GM23338 (cell line): ENCODE measurements around the gene TMEM244. TPM values are rescaled to one million over a fixed set of nuclear protein-coding genes. Genes with fewer than 3 reads are reported as not detected.

Experiments
- ATAC-seq: fragments of 200-7000 bp; cut with Tn5 transposase; 3 replicates; pipeline ENCODE4 v1.9.1; 2020
- DNase-seq: peaks from one replicate; pipeline ENCODE4 v3.0.0-alpha.2; 2015; ENCODE audit warnings: low spot score
- H2AFZ ChIP-seq: fragments of 200-600 bp; sonication (generic); 2 replicates; pipeline ENCODE4 v1.8.0; 2016; ENCODE audit warnings: antibody characterized with exemption, mild to moderate bottlenecking, moderate library complexity
- H3F3A ChIP-seq: fragments of 200-600 bp; sonication (generic); replicated peaks from 2 replicates; pipeline ENCODE4 v1.8.0; 2017; ENCODE audit warnings: antibody characterized with exemption, mixed run types, low read depth
- H3K27ac ChIP-seq: fragments of 200-600 bp; sonication (generic); 2 replicates; pipeline ENCODE4 v1.6.1; 2016; ENCODE audit warnings: low read depth
- H3K27me3 ChIP-seq: fragments of 200-600 bp; sonication (generic); 2 replicates; pipeline ENCODE4 v1.8.0; 2016; ENCODE audit warnings: mild to moderate bottlenecking, mixed run types, moderate library complexity; ENCODE audit not compliant: insufficient read depth
- H3K36me3 ChIP-seq: fragments of 200-600 bp; sonication (generic); 2 replicates; pipeline ENCODE4 v1.8.0; 2016; ENCODE audit warnings: mild to moderate bottlenecking; ENCODE audit not compliant: insufficient read depth
- H3K4me1 ChIP-seq: fragments of 200-600 bp; sonication (generic); 2 replicates; pipeline ENCODE4 v1.8.0; 2016; ENCODE audit warnings: mild to moderate bottlenecking, moderate library complexity; ENCODE audit not compliant: insufficient read depth
- H3K4me2 ChIP-seq: fragments of 200-600 bp; sonication (generic); 2 replicates; pipeline ENCODE4 v1.7.1; 2017; ENCODE audit warnings: mixed run types
- H3K4me3 ChIP-seq: fragments of 200-600 bp; sonication (generic); 2 replicates; pipeline ENCODE4 v1.6.1; 2016; ENCODE audit warnings: mixed run types
- H3K79me2 ChIP-seq: fragments of 200-600 bp; sonication (generic); replicated peaks from 2 replicates; pipeline ENCODE4 v1.8.0; 2017; ENCODE audit warnings: mild to moderate bottlenecking; ENCODE audit not compliant: insufficient read depth
- H3K9me2 ChIP-seq: fragments of 200-600 bp; sonication (generic); 2 replicates; pipeline ENCODE4 v1.8.0; 2017; ENCODE audit not compliant: insufficient read depth
- H4K20me1 ChIP-seq: fragments of 200-600 bp; sonication (generic); replicated peaks from 2 replicates; pipeline ENCODE4 v1.8.0; 2017; ENCODE audit warnings: mild to moderate bottlenecking; ENCODE audit not compliant: insufficient read depth
- H3K27ac Mint-ChIP-seq: 2 replicates; pipeline ENCODE4 v1.8.0; 2020; ENCODE audit warnings: inconsistent platforms, mild to moderate bottlenecking, moderate library complexity, mixed read lengths
- H3K27me3 Mint-ChIP-seq: 3 replicates; pipeline ENCODE4 v1.8.0; 2022; ENCODE audit warnings: low read depth, mild to moderate bottlenecking, moderate library complexity, mixed read lengths, inconsistent platforms; ENCODE audit not compliant: insufficient read depth, poor library complexity
- H3K36me3 Mint-ChIP-seq: 3 replicates; pipeline ENCODE4 v1.8.0; 2021; ENCODE audit warnings: low read depth, mild to moderate bottlenecking, inconsistent platforms, moderate library complexity, mixed read lengths
- H3K4me1 Mint-ChIP-seq: 3 replicates; pipeline ENCODE4 v1.8.0; 2020; ENCODE audit warnings: mild to moderate bottlenecking, inconsistent platforms, mixed read lengths
- H3K4me3 Mint-ChIP-seq: 3 replicates; pipeline ENCODE4 v1.8.0; 2021; ENCODE audit warnings: moderate library complexity, mild to moderate bottlenecking, inconsistent platforms, mixed read lengths
- H3K9me3 Mint-ChIP-seq: 3 replicates; pipeline ENCODE4 v1.8.0; 2020; ENCODE audit warnings: moderate library complexity, mild to moderate bottlenecking, inconsistent platforms, mixed read lengths
- CREB1 ChIP-seq: fragments of 250-450 bp; sonication (Bioruptor Pico); IDR thresholded peaks from 2 replicates; pipeline ENCODE4 v1.5.0; 2020; ENCODE audit warnings: low read depth, mild to moderate bottlenecking, moderate library complexity
- EZH2 ChIP-seq: fragments of 200-600 bp; sonication (generic); IDR thresholded peaks from one replicate; pipeline ENCODE4 v1.8.0; 2017; ENCODE audit warnings: antibody characterized with exemption, mild to moderate bottlenecking, low read depth; ENCODE audit not compliant: unreplicated experiment
- EZH2phosphoT487 ChIP-seq: fragments of 200-600 bp; sonication (generic); IDR thresholded peaks from one replicate; pipeline ENCODE4 v1.8.1; 2018; ENCODE audit warnings: antibody characterized with exemption; ENCODE audit not compliant: unreplicated experiment
- JUNB ChIP-seq: IDR thresholded peaks from one replicate; pipeline ENCODE4 v1.6.1; 2016; ENCODE audit warnings: antibody characterized with exemption; ENCODE audit not compliant: unreplicated experiment
- NANOG ChIP-seq: IDR thresholded peaks from 2 replicates; pipeline ENCODE4 v1.6.1; 2016; ENCODE audit warnings: antibody characterized with exemption, borderline replicate concordance
- POLR2AphosphoS5 ChIP-seq: IDR thresholded peaks from 2 replicates; pipeline ENCODE4 v1.6.1; 2016; ENCODE audit warnings: antibody characterized with exemption, low read depth
- STAT1 ChIP-seq: IDR thresholded peaks from one replicate; pipeline ENCODE4 v1.6.1; 2016; ENCODE audit warnings: antibody characterized with exemption; ENCODE audit not compliant: unreplicated experiment
- ZNF114 ChIP-seq: fragments of 250-450 bp; sonication (Bioruptor Pico); IDR thresholded peaks from 2 replicates; pipeline ENCODE4 v1.5.0; 2020; ENCODE audit warnings: mild to moderate bottlenecking, moderate library complexity
- ZNF331 ChIP-seq: fragments of 250-450 bp; sonication (Bioruptor Pico); IDR thresholded peaks from 2 replicates; pipeline ENCODE4 v1.5.0; 2020; ENCODE audit warnings: low read depth, mild to moderate bottlenecking, moderate library complexity
- polyA plus RNA-seq: library from polyadenylated mRNA; unstranded; fragments of >200 nt; fragmentation: Nextera tagmentation; extraction: Ambion mirVana; gene quantifications from 2 replicates; pipeline ENCODE4 v1.2.1, GENCODE V29; 2016
- total RNA-seq: library from RNA; depleted of rRNA; stranded (reverse); fragments of >200 nt; shearing (Covaris generic); gene quantifications from 2 replicates; pipeline ENCODE4 v1.2.3, GENCODE V29; 2014
- TF ChIP-seq, protein P1 (sequence below): IDR thresholded peaks from 2 replicates; pipeline ENCODE4 v1.6.1; 2016; ENCODE audit warnings: antibody characterized with exemption
- TF ChIP-seq, protein P2 (sequence below): fragments of 250-450 bp; sonication (Bioruptor Pico); IDR thresholded peaks from 2 replicates; pipeline ENCODE4 v1.5.0; 2020; ENCODE audit warnings: mild to moderate bottlenecking, moderate library complexity
- TF ChIP-seq, protein P3 (sequence below), 2 experiments: fragments of 200-600 bp in 1 of 2; sonication (generic) in 1 of 2; conservative IDR thresholded peaks; 2 replicates each; pipeline versions ENCODE4 v1.5.1 to v1.6.1; 2016 to 2017; ENCODE audit warnings: antibody characterized with exemption in 2 of 2, low read depth in 2 of 2, mild to moderate bottlenecking in 2 of 2, moderate library complexity in 1 of 2
- TF ChIP-seq, protein P4 (sequence below): IDR thresholded peaks from one replicate; pipeline ENCODE4 v1.6.1; 2018; ENCODE audit warnings: antibody characterized with exemption; ENCODE audit not compliant: unreplicated experiment

The TMEM244 gene
- total and polyA plus RNA-seq, 2 experiments from 2014 or later: not detected

DNA sequence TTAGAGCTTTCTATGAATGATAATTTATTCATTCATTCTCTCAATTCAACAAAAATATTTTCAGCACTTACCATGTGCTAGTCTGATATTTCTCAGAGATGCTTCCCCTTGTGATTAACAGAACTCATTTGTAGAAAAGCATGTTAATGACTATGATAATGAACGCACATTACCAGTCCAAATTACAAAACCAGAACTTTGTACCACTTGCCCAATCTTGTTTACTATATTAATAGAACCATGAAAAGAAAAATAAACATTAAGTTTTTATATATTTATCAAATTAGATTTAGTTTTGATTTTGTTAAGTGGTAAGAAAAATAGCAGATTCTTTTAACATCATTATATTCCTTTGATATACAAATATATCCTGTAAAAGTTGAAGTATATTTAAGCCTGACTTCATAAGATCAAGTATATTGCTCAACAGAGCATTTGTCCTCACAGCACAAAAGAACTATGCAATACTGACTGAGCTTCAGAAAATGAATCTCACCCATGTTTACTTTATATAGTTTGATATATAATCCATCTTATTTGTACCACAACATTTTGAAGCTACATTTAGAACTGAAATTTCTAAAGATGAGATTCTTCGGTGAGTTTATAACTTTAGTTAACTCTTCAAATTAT is 48.9 kb downstream of the TMEM244 start:
- Histone ChIP-seq H3K27ac (no peak overlapping the region), H3K4me3 (no peak overlapping the region), H3K4me2 (no peak overlapping the region), H3K9me2 (no peaks in the 10 kb centered on the region), H3K36me3 (no peaks in the 10 kb centered on the region), H3K79me2 (no peaks in the 10 kb centered on the region), H3F3A (no peaks in the 10 kb centered on the region), H3K4me1 (no peaks in the 10 kb centered on the region), H3K27me3 (no peaks in the 10 kb centered on the region), H4K20me1 (no peaks in the 10 kb centered on the region; the same call in 1 of the 2 replicates), H2AFZ (no peak overlapping the region)
- Mint-ChIP-seq H3K9me3 (peaks cover 6% of the 10 kb centered on the region; the same call in 1 of the 3 replicates), H3K36me3 (no peaks in the 10 kb centered on the region), H3K4me1 (no peaks in the 10 kb centered on the region), H3K4me3 (no peak overlapping the region), H3K27ac (no peak overlapping the region), H3K27me3 (no peaks in the 10 kb centered on the region)
- ATAC-seq (no peak), DNase-seq (no peak)
- TF ChIP-seq STAT1: no peak
- no peak for TF ChIP-seq ZNF114 (CRISPR knock-in tag)
- no peak for TF ChIP-seq EZH2phosphoT487
- TF ChIP-seq EZH2: no peak
- no peak for TF ChIP-seq CREB1 (CRISPR knock-in tag)
- TF ChIP-seq, protein P1, sequence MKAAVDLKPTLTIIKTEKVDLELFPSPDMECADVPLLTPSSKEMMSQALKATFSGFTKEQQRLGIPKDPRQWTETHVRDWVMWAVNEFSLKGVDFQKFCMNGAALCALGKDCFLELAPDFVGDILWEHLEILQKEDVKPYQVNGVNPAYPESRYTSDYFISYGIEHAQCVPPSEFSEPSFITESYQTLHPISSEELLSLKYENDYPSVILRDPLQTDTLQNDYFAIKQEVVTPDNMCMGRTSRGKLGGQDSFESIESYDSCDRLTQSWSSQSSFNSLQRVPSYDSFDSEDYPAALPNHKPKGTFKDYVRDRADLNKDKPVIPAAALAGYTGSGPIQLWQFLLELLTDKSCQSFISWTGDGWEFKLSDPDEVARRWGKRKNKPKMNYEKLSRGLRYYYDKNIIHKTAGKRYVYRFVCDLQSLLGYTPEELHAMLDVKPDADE: no peak
- no peak for TF ChIP-seq POLR2AphosphoS5
- TF ChIP-seq, protein P2, sequence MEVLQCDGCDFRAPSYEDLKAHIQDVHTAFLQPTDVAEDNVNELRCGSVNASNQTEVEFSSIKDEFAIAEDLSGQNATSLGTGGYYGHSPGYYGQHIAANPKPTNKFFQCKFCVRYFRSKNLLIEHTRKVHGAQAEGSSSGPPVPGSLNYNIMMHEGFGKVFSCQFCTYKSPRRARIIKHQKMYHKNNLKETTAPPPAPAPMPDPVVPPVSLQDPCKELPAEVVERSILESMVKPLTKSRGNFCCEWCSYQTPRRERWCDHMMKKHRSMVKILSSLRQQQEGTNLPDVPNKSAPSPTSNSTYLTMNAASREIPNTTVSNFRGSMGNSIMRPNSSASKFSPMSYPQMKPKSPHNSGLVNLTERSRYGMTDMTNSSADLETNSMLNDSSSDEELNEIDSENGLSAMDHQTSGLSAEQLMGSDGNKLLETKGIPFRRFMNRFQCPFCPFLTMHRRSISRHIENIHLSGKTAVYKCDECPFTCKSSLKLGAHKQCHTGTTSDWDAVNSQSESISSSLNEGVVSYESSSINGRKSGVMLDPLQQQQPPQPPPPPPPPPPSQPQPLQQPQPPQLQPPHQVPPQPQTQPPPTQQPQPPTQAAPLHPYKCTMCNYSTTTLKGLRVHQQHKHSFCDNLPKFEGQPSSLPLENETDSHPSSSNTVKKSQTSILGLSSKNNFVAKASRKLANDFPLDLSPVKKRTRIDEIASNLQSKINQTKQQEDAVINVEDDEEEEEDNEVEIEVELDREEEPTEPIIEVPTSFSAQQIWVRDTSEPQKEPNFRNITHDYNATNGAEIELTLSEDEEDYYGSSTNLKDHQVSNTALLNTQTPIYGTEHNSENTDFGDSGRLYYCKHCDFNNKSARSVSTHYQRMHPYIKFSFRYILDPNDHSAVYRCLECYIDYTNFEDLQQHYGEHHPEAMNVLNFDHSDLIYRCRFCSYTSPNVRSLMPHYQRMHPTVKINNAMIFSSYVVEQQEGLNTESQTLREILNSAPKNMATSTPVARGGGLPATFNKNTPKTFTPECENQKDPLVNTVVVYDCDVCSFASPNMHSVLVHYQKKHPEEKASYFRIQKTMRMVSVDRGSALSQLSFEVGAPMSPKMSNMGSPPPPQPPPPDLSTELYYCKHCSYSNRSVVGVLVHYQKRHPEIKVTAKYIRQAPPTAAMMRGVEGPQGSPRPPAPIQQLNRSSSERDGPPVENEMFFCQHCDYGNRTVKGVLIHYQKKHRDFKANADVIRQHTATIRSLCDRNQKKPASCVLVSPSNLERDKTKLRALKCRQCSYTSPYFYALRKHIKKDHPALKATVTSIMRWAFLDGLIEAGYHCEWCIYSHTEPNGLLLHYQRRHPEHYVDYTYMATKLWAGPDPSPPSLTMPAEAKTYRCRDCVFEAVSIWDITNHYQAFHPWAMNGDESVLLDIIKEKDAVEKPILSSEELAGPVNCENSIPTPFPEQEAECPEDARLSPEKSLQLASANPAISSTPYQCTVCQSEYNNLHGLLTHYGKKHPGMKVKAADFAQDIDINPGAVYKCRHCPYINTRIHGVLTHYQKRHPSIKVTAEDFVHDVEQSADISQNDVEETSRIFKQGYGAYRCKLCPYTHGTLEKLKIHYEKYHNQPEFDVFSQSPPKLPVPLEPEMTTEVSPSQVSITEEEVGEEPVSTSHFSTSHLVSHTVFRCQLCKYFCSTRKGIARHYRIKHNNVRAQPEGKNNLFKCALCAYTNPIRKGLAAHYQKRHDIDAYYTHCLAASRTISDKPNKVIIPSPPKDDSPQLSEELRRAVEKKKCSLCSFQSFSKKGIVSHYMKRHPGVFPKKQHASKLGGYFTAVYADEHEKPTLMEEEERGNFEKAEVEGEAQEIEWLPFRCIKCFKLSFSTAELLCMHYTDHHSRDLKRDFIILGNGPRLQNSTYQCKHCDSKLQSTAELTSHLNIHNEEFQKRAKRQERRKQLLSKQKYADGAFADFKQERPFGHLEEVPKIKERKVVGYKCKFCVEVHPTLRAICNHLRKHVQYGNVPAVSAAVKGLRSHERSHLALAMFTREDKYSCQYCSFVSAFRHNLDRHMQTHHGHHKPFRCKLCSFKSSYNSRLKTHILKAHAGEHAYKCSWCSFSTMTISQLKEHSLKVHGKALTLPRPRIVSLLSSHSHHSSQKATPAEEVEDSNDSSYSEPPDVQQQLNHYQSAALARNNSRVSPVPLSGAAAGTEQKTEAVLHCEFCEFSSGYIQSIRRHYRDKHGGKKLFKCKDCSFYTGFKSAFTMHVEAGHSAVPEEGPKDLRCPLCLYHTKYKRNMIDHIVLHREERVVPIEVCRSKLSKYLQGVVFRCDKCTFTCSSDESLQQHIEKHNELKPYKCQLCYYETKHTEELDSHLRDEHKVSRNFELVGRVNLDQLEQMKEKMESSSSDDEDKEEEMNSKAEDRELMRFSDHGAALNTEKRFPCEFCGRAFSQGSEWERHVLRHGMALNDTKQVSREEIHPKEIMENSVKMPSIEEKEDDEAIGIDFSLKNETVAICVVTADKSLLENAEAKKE (CRISPR knock-in tag): no peak
- no peak for TF ChIP-seq NANOG
- TF ChIP-seq JUNB: no peak
- no peak for TF ChIP-seq ZNF331 (CRISPR knock-in tag)
- TF ChIP-seq, protein P3, sequence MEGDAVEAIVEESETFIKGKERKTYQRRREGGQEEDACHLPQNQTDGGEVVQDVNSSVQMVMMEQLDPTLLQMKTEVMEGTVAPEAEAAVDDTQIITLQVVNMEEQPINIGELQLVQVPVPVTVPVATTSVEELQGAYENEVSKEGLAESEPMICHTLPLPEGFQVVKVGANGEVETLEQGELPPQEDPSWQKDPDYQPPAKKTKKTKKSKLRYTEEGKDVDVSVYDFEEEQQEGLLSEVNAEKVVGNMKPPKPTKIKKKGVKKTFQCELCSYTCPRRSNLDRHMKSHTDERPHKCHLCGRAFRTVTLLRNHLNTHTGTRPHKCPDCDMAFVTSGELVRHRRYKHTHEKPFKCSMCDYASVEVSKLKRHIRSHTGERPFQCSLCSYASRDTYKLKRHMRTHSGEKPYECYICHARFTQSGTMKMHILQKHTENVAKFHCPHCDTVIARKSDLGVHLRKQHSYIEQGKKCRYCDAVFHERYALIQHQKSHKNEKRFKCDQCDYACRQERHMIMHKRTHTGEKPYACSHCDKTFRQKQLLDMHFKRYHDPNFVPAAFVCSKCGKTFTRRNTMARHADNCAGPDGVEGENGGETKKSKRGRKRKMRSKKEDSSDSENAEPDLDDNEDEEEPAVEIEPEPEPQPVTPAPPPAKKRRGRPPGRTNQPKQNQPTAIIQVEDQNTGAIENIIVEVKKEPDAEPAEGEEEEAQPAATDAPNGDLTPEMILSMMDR (conservative IDR thresholded peaks at IDR 0.05; ENCODE audit: low read depth in 2 of 2): no peak
- TF ChIP-seq, protein P4, sequence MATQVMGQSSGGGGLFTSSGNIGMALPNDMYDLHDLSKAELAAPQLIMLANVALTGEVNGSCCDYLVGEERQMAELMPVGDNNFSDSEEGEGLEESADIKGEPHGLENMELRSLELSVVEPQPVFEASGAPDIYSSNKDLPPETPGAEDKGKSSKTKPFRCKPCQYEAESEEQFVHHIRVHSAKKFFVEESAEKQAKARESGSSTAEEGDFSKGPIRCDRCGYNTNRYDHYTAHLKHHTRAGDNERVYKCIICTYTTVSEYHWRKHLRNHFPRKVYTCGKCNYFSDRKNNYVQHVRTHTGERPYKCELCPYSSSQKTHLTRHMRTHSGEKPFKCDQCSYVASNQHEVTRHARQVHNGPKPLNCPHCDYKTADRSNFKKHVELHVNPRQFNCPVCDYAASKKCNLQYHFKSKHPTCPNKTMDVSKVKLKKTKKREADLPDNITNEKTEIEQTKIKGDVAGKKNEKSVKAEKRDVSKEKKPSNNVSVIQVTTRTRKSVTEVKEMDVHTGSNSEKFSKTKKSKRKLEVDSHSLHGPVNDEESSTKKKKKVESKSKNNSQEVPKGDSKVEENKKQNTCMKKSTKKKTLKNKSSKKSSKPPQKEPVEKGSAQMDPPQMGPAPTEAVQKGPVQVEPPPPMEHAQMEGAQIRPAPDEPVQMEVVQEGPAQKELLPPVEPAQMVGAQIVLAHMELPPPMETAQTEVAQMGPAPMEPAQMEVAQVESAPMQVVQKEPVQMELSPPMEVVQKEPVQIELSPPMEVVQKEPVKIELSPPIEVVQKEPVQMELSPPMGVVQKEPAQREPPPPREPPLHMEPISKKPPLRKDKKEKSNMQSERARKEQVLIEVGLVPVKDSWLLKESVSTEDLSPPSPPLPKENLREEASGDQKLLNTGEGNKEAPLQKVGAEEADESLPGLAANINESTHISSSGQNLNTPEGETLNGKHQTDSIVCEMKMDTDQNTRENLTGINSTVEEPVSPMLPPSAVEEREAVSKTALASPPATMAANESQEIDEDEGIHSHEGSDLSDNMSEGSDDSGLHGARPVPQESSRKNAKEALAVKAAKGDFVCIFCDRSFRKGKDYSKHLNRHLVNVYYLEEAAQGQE: no peak
